PC-9 (cell line): ENCODE data around the gene TNFRSF9. TPM values are rescaled to one million over a fixed set of nuclear protein-coding genes. Genes with fewer than 3 reads are reported as not detected.
A peak's percentile ranks its signal among the peaks of the same experiment; 100 is the strongest.

Experiments
- BruUV-seq: library from RNA; stranded (reverse); fragments of 400-500 nt; replicated peaks from 2 replicates; lab custom pipeline; 2021; lab: Mats Ljungman, UMichigan
- CTCF ChIA-PET: fragments of 300-600 bp; sonication (Branson Sonifier 250); formaldehyde crosslinking; loops from one replicate; lab custom pipeline; 2022; ENCODE audit warnings: antibody characterized with exemption; lab: Charles Lee
- POLR2A ChIA-PET: fragments of 300-600 bp; sonication (Branson Sonifier 250); formaldehyde crosslinking; loops from one replicate; lab custom pipeline; 2022; ENCODE audit warnings: antibody characterized with exemption; ENCODE audit not compliant: unreplicated experiment; lab: Charles Lee
- DNase-seq, 2 experiments: peaks; one replicate each; pipeline versions ENCODE4 v3.0.0 to v3.0.0-alpha.2; 2015 to 2022; ENCODE audit warnings: mixed read lengths in 1 of 2
- H2AFZ ChIP-seq: fragments of 200-600 bp; sonication (generic); 2 replicates; pipeline ENCODE4 v1.8.1; 2017; ENCODE audit warnings: antibody characterized with exemption
- H3F3A ChIP-seq: fragments of 200-600 bp; sonication (generic); 2 replicates; pipeline ENCODE4 v1.8.1; 2017; ENCODE audit warnings: antibody characterized with exemption, mild to moderate bottlenecking, low read depth; ENCODE audit not compliant: insufficient read depth
- H3K27ac ChIP-seq: fragments of 200-600 bp; sonication (generic); 2 replicates; pipeline ENCODE4 v1.6.1; 2016; ENCODE audit warnings: mixed run types
- H3K27me3 ChIP-seq: fragments of 200-600 bp; sonication (generic); 2 replicates; pipeline ENCODE4 v1.6.1; 2016; ENCODE audit warnings: low read depth, mixed run types; ENCODE audit not compliant: insufficient read depth
- H3K36me3 ChIP-seq: fragments of 200-600 bp; sonication (generic); 2 replicates; pipeline ENCODE4 v1.6.1; 2016; ENCODE audit warnings: low read depth, mixed run types
- H3K4me1 ChIP-seq: fragments of 200-600 bp; sonication (generic); replicated peaks from 2 replicates; pipeline ENCODE4 v1.6.1; 2016; ENCODE audit warnings: mixed run types; ENCODE audit not compliant: insufficient read depth
- H3K4me2 ChIP-seq: fragments of 200-600 bp; sonication (generic); 2 replicates; pipeline ENCODE4 v1.6.1; 2017; ENCODE audit warnings: mixed run types
- H3K4me3 ChIP-seq: fragments of 200-600 bp; sonication (generic); 2 replicates; pipeline ENCODE4 v1.6.1; 2016; ENCODE audit warnings: mixed run types
- H3K79me2 ChIP-seq: fragments of 200-600 bp; sonication (generic); 2 replicates; pipeline ENCODE4 v1.6.1; 2017; ENCODE audit warnings: low read depth, mixed run types
- H3K9me2 ChIP-seq: fragments of 200-600 bp; sonication (generic); 2 replicates; pipeline ENCODE4 v1.8.1; 2017; ENCODE audit warnings: mild to moderate bottlenecking; ENCODE audit not compliant: insufficient read depth
- H3K9me3 ChIP-seq: fragments of 200-600 bp; sonication (generic); 2 replicates; pipeline ENCODE4 v1.8.1; 2016; ENCODE audit warnings: low read depth; ENCODE audit not compliant: insufficient read depth
- H4K20me1 ChIP-seq: fragments of 200-600 bp; sonication (generic); 2 replicates; pipeline ENCODE4 v1.8.1; 2017; ENCODE audit not compliant: insufficient read depth
- CTCF ChIP-seq: fragments of 200-600 bp; sonication (generic); conservative IDR thresholded peaks from 2 replicates; pipeline ENCODE4 v1.6.1; 2017; ENCODE audit warnings: mixed run types, antibody characterized with exemption, mild to moderate bottlenecking, moderate library complexity
- EZH2 ChIP-seq: fragments of 200-600 bp; sonication (generic); IDR thresholded peaks from 2 replicates; pipeline ENCODE4 v1.8.0; 2017; ENCODE audit warnings: antibody characterized with exemption, low read depth
- intact Hi-C: fragments of 100-400 bp; cut with micrococcal nuclease; formaldehyde crosslinking; loops from one replicate; pipeline ENCODE4 v1.10.0; 2022; ENCODE audit not compliant: unreplicated experiment
- total RNA-seq: library from RNA; stranded (reverse); gene quantifications from 2 replicates; pipeline ENCODE4 v1.2.3, GENCODE V29; 2021

The TNFRSF9 gene
- total RNA-seq, 1 experiment from 2014 or later = 0.70 TPM

- Histone ChIP-seq H3K4me1 (no peaks in the 10 kb centered on the region), H3K79me2 (no peaks in the 10 kb centered on the region), H3K27me3 (no peaks in the 10 kb centered on the region), H3K36me3 (no peaks in the 10 kb centered on the region), H3K27ac (no peak overlapping the region), H4K20me1 (no peaks in the 10 kb centered on the region), H3K9me2 (no peaks in the 10 kb centered on the region), H2AFZ (no peak overlapping the region), H3K4me2 (no peak overlapping the region), H3K4me3 (no peak overlapping the region), H3F3A (no peaks in the 10 kb centered on the region), H3K9me3 (no peaks in the 10 kb centered on the region)
- intact Hi-C loops = no loop called here
- no TSS peak for BruUV-seq
- ChIA-PET POLR2A (interaction anchor here (0.6 to 0.7 kb wide), 2 partner anchors 123 to 238 kb away, joined by 3 to 8 read pairs; no protein-coding TSS in a partner anchor), CTCF (interaction anchor here (0.7 kb wide), 1 partner anchor 236 kb away, joined by 4 read pairs; no protein-coding TSS in a partner anchor)
- no peak for DNase-seq
- TF ChIP-seq CTCF = no peak
- no peak for TF ChIP-seq EZH2
Observed at GRCh38 chr1:7905262-7905661, 35.4 kb downstream of the TNFRSF9 start.

GRCh38 chr1:7902478-7903085, 38.1 kb downstream of the TNFRSF9 start:
- no peaks in the 10 kb centered on the region for H3K9me3 ChIP-seq
- no TSS peak for BruUV-seq
- no peak overlapping the region for H3K4me2 ChIP-seq
- H3F3A ChIP-seq = no peaks in the 10 kb centered on the region
- H3K4me1 ChIP-seq = no peaks in the 10 kb centered on the region
- no peak overlapping the region for H3K27ac ChIP-seq
- H3K79me2 ChIP-seq = no peaks in the 10 kb centered on the region
- no peaks in the 10 kb centered on the region for H3K36me3 ChIP-seq
- ChIA-PET POLR2A (no interaction called here), CTCF (no interaction called here)
- H3K27me3 ChIP-seq = no peaks in the 10 kb centered on the region
- H4K20me1 ChIP-seq = no peaks in the 10 kb centered on the region
- peak; percentile 34 to 38 for DNase-seq
- no peak overlapping the region for H3K4me3 ChIP-seq
- TF ChIP-seq EZH2 (no peak), CTCF (peak; percentile 65)
- no peak overlapping the region for H2AFZ ChIP-seq
- intact Hi-C loops = loop anchor here (1.0 kb wide), 1 partner anchor 235 kb away; no protein-coding TSS in a partner anchor
- no peaks in the 10 kb centered on the region for H3K9me2 ChIP-seq

GRCh38 chr1:7899741-7900140, 40.9 kb downstream of the TNFRSF9 start:
- POLR2A ChIA-PET = no interaction called here
- Histone ChIP-seq H3K9me3 (no peaks in the 10 kb centered on the region), H3K4me1 (no peaks in the 10 kb centered on the region), H3K4me2 (no peak overlapping the region), H3K79me2 (no peaks in the 10 kb centered on the region), H3K36me3 (no peaks in the 10 kb centered on the region), H3K27me3 (no peaks in the 10 kb centered on the region), H4K20me1 (no peaks in the 10 kb centered on the region), H3K27ac (no peak overlapping the region), H3K4me3 (no peak overlapping the region), H2AFZ (no peak overlapping the region), H3F3A (no peaks in the 10 kb centered on the region), H3K9me2 (no peaks in the 10 kb centered on the region)
- BruUV-seq = no TSS peak
- CTCF ChIA-PET = no interaction called here
- TF ChIP-seq EZH2 = no peak
- no peak for TF ChIP-seq CTCF
- DNase-seq = no peak
- intact Hi-C loops = no loop called here
